SHP77 (cell line): ENCODE measurements around the gene RARRES2.
"Not testable (repeated sequence)": the region's sequence is repeated elsewhere in the genome, so short reads cannot be mapped to it uniquely, and the experiment has no call there.

ENCODE experiments used
- DNase-seq, 2 experiments: peaks; one replicate each; lab custom pipeline; 2025; lab: John Stamatoyannopoulos, UW

The RARRES2 gene

GRCh38 chr7:150317748-150318444 is 23.5 kb downstream of the RARRES2 start:
- no peak for DNase-seq

- not testable (repeated sequence) for DNase-seq
Measured at GRCh38 chr7:150316987-150317386, 24.4 kb downstream of the RARRES2 start.

- no peak for DNase-seq
Measured at GRCh38 chr7:150314639-150315239, 26.7 kb downstream of the RARRES2 start.

- no peak for DNase-seq
Measured at GRCh38 chr7:150313870-150314269, 27.6 kb downstream of the RARRES2 start.

- no peak for DNase-seq
Measured at GRCh38 chr7:150313367-150313809, 28.0 kb downstream of the RARRES2 start.

- DNase-seq, result not testable (repeated sequence)
Measured at GRCh38 chr7:150312649-150313366, 28.6 kb downstream of the RARRES2 start.

- no peak for DNase-seq
Measured at GRCh38 chr7:150311711-150312110, 29.7 kb downstream of the RARRES2 start.

GRCh38 chr7:150311146-150311545 is 30.3 kb downstream of the RARRES2 start:
- no peak for DNase-seq

GRCh38 chr7:150308575-150308974 is 32.9 kb downstream of the RARRES2 start:
- DNase-seq, result no peak

GRCh38 chr7:150307904-150308303 is 33.5 kb downstream of the RARRES2 start:
- no peak for DNase-seq

- DNase-seq, result no peak
Measured at GRCh38 chr7:150307129-150307528, 34.3 kb downstream of the RARRES2 start.

- DNase-seq, result not testable (repeated sequence)
Measured at GRCh38 chr7:150306377-150306776, 35.1 kb downstream of the RARRES2 start.

- DNase-seq, result not testable (repeated sequence)
Measured at GRCh38 chr7:150305903-150306284, 35.5 kb downstream of the RARRES2 start.

GRCh38 chr7:150305259-150305902 is 36.0 kb downstream of the RARRES2 start:
- DNase-seq, result not testable (repeated sequence)

- not testable (repeated sequence) for DNase-seq
Measured at GRCh38 chr7:150304499-150305258, 36.8 kb downstream of the RARRES2 start.

GRCh38 chr7:150302908-150303310 is 38.5 kb downstream of the RARRES2 start:
- DNase-seq, result not testable (repeated sequence)

GRCh38 chr7:150297978-150298377 is 43.5 kb downstream of the RARRES2 start:
- DNase-seq, result not testable (repeated sequence)

GRCh38 chr7:150296802-150297201 is 44.6 kb downstream of the RARRES2 start:
- not testable (repeated sequence) for DNase-seq

GRCh38 chr7:150295614-150296013 is 45.8 kb downstream of the RARRES2 start:
- DNase-seq, result not testable (repeated sequence)

GRCh38 chr7:150295027-150295426 is 46.4 kb downstream of the RARRES2 start:
- DNase-seq, result not testable (repeated sequence)

- not testable (repeated sequence) for DNase-seq
Measured at GRCh38 chr7:150290317-150290716, 51.1 kb downstream of the RARRES2 start.

- not testable (repeated sequence) for DNase-seq
Measured at GRCh38 chr7:150288816-150289215, 52.6 kb downstream of the RARRES2 start.
